SK-MEL-5 (cell line): ENCODE data around the gene LGALS7B. TPM values are rescaled to one million over a fixed set of nuclear protein-coding genes. Genes with fewer than 3 reads are reported as not detected.
A peak's percentile ranks its signal among the peaks of the same experiment; 100 is the strongest.
"Not testable (repeated sequence)": the region's sequence is repeated elsewhere in the genome, so short reads cannot be mapped to it uniquely, and the experiment has no call there.

ENCODE experiments used
- DNase-seq: peaks from one replicate; pipeline ENCODE4 v3.0.0-alpha.2; 2016; ENCODE audit warnings: low read depth, low spot score
- in situ Hi-C: cut with HindIII; loops from 2 replicates; pipeline ENCODE4 v1.10.0; 2016; ENCODE audit warnings: low sequenced_read_pairs, high pct_unique_total_duplicates, low pct_unique_long_range_greater_than_20kb
- total RNA-seq: library from RNA; depleted of rRNA; stranded (reverse); fragments of >200 nt; shearing (Covaris generic); gene quantifications from 2 replicates; pipeline ENCODE4 v1.2.3, GENCODE V29; 2014

The LGALS7B gene
- total RNA-seq, 1 experiment from 2014 or later: not detected

DNA sequence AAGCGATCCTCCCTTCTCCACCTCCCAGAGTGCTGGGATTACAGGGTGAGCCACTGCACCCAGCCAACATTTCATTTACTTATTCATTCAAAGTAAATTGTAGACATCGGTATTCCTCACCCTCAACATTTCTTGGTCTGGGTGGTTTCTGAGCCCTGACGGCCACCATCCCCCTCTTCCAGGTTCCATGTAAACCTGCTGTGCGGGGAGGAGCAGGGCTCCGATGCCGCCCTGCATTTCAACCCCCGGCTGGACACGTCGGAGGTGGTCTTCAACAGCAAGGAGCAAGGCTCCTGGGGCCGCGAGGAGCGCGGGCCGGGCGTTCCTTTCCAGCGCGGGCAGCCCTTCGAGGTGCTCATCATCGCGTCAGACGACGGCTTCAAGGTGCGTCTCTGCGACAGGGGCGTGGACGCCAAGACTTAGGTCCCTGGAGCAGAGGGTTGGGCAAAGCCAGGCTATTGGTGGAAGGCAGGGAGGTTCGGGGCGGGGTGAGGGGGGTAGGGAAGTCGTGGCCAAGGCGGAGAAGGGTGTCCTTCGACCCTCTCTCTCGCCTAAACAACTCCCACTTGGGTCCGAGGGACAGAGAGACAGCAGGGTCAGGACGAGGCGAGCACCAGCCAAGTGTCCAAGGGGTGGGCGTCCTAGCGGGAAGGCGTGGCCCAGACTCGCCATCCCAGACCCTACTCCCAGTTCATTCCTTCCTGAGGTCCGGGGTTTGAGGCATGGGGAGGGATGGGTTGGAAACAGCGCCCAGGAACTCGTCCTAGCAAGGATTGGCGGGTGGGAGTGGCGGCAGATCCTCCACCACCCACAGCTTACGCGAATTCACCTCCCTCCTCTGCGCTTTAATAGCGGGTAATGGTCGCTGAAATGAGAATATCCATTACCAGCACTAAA, 1.8 kb downstream of the LGALS7B start:
- in situ Hi-C loops, DNase-seq: not testable (repeated sequence)

GRCh38 chr19:38791451-38792064, 2.6 kb downstream of the LGALS7B start:
- DNase-seq, in situ Hi-C loops: not testable (repeated sequence)

DNA sequence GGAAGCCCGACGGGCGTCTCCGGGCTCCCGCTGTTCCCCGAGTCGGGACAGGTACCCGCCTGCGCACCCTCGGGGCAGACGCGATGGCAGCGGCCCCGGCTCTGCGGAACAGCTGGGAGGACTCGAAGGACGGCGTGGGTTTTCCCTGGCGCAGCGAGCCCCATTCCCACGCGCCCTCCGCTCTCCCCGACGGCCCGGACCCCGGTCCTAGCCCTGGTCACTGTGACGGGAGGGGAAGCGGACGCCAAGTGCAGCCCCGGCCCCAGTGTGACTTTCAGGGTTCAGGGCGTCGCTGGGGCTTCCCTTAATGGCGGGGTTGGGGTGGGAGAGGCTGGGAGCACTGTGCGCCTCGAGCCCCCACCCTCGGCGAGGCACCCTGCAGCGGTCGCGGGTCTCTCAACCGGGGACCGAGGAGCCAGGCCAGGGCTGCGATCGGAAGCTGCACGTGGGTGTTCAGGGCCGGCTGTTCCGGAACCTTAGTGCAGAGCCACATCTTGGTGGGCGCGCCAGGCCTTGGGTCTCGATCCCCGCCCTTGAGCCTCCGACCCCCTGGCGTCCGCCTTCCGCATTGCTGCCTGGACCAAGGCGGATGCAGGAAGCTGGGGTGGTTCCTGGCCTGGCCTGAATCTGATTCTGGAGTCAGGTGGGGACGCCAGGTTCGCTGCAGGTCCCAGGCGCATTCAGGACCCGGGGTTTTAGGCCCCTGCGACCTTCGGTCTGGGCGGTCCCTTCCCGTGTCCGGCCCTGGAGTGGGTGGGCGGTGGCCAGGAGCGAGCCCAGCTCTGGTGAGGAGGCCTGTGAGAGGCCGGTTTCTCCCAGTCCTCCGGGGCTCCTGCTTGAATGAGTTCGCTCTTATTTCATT, 3.5 kb downstream of the LGALS7B start:
- in situ Hi-C loops: no loop called here
- no peak for DNase-seq

GRCh38 chr19:38793177-38793576, 4.2 kb downstream of the LGALS7B start:
- in situ Hi-C loops: no loop called here
- no peak for DNase-seq

- in situ Hi-C loops: no loop called here
Measured at GRCh38 chr19:38793671-38794070, 4.7 kb downstream of the LGALS7B start.

GRCh38 chr19:38795549-38795948, 6.5 kb downstream of the LGALS7B start:
- no peak for DNase-seq
- in situ Hi-C loops: no loop called here

More at GRCh38 chr19:38793671-38794070, 4.7 kb downstream of the LGALS7B start:
- DNase-seq: no peak

DNA sequence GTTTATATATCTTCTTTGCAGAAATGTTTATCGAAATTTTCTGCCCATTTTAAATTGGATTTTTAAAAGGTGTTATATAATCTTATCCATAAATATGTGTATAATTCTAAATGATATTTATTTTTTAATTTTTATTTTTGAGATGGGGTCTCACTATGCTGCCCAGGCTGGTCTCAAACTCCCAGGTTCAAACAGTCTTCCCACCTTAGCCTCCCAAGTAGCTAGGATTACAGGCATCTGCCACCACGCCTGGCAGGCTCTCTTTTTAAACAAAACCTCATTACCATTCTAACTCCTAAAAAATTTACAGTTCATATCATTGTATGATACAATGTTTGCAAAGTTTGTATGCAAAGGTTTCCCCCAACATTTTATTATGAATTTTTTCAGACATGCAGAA, 7.2 kb downstream of the LGALS7B start:
- in situ Hi-C loops: no loop called here

DNA sequence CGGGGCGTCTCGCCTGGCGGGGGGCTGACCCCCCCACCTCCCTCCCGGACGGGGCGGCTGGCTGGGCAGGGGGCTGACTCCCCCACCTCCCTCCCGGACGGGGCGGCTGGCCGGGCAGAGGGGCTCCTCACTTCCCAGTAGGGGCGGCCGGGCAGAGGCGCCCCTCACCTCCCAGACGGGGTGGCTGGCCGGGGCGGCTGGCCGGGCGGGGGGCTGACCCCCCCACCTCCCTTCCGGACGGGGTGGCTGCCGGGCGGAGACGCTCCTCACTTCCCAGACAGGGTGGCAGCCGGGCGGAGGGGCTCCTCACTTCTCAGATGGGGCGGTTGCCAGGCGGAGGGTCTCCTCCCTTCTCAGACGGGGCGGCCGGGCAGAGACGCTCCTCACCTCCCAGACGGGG, 8.8 kb downstream of the LGALS7B start:
- DNase-seq, in situ Hi-C loops: not testable (repeated sequence)

More for the DNA sequence above, 7.2 kb downstream of the LGALS7B start:
- DNase-seq: no peak

DNA sequence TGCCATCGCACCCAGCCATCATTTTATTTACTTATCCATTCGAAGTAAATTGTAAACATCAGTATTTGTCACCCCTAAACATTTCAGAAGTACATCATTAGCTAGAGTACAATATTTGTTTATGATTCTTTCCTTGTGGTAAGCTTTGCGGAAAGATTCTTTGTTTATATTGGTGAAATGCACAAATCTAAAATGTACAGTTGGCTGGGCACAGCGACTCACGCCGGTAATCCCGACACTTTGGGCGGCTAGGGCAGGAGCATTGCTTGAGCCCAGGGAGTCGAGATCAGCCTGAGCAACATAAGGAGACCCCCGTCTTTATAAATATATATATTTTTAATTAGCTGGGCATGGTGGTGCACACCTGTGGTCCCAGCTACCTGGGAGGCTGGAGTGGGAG, 10.1 kb downstream of the LGALS7B start:
- DNase-seq: no peak
- in situ Hi-C loops: no loop called here

GRCh38 chr19:38800577-38801347, 11.8 kb downstream of the LGALS7B start:
- in situ Hi-C loops: no loop called here

GRCh38 chr19:38801359-38802095, 12.5 kb downstream of the LGALS7B start:
- in situ Hi-C loops: no loop called here
- DNase-seq: no peak

More at GRCh38 chr19:38800577-38801347, 11.8 kb downstream of the LGALS7B start:
- DNase-seq: no peak

- in situ Hi-C loops: no loop called here
- DNase-seq: no peak
Measured at GRCh38 chr19:38803543-38803942, 14.5 kb downstream of the LGALS7B start.

GRCh38 chr19:38805180-38805579, 16.2 kb downstream of the LGALS7B start:
- DNase-seq: no peak
- in situ Hi-C loops: no loop called here

DNA sequence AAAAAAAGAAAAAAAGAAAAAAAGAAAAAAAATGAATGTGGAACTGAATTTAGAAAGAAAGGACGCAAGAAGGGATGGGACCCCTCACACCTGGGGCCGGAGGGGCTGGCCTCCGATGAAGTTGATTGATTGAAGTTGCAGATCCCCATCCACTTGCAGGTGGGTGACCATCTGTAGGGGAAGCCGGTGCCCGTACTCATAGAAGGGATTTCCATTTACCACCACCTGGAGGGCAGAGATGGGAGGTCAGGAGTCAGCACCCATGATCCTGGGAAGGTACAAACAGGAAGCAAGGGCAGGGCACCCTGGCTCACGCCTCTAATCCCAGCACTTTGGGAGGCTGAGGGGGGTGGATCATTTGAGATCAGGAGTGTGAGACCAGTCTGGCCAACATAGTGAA, 17.4 kb downstream of the LGALS7B start:
- in situ Hi-C loops: no loop called here
- no peak for DNase-seq

- DNase-seq: peak; percentile 19
- in situ Hi-C loops: not testable (repeated sequence)
Measured at GRCh38 chr19:38807374-38808098, 18.5 kb downstream of the LGALS7B start.

- DNase-seq: no peak
Measured at GRCh38 chr19:38808741-38809140, 19.7 kb downstream of the LGALS7B start.

More at GRCh38 chr19:38808741-38809140, 19.7 kb downstream of the LGALS7B start:
- in situ Hi-C loops: no loop called here
